K562 (cell line): ENCODE results near the gene TMC8. TPM values are rescaled to one million over a fixed set of nuclear protein-coding genes. Genes with fewer than 3 reads are reported as not detected.

ENCODE experiments used
- ATF6 ChIP-seq: sonication (generic); formaldehyde crosslinking; IDR thresholded peaks from 2 replicates; pipeline ENCODE4 v1.4.0; 2020; ENCODE audit warnings: mild to moderate bottlenecking, missing genetic modification reagents
- CBX2 ChIP-seq: fragments of 200-600 bp; sonication (generic); IDR thresholded peaks from one replicate; pipeline ENCODE4 v1.6.1; 2012; ENCODE audit warnings: mild to moderate bottlenecking, low read length, inconsistent platforms; ENCODE audit not compliant: insufficient read depth, poor library complexity, severe bottlenecking
- GABPA ChIP-seq: fragments of 200-800 bp; sonication (Bioruptor generic); conservative IDR thresholded peaks from 2 replicates; pipeline ENCODE4 v1.6.1; 2016; ENCODE audit warnings: low read depth, missing genetic modification characterization, missing compliant biosample characterization
- HDAC1 ChIP-seq, 2 experiments: fragments of 450-650 bp; IDR thresholded peaks; 2 replicates each; pipeline ENCODE4 v1.6.1; 2016 to 2017; ENCODE audit warnings: inconsistent platforms in 1 of 2, mild to moderate bottlenecking in 1 of 2, moderate library complexity in 1 of 2
- HNRNPL ChIP-seq: fragments of 200-400 bp; formaldehyde crosslinking; IDR thresholded peaks from 2 replicates; pipeline ENCODE4 v1.6.1; 2017; ENCODE audit warnings: low read depth, mild to moderate bottlenecking, low read length
- JUND ChIP-seq, 2 experiments: IDR thresholded peaks; 2 replicates in 1 of 2; 3 replicates in 1 of 2; pipeline ENCODE4 v1.6.1; 2011; ENCODE audit warnings: borderline replicate concordance in 2 of 2, low read depth in 2 of 2, low read length in 2 of 2, improper control_type of control experiment in 1 of 2, missing biosample characterization in 1 of 2, missing genetic modification characterization in 1 of 2, missing genetic modification reagents in 1 of 2
- MXI1 ChIP-seq: IDR thresholded peaks from 2 replicates; pipeline ENCODE4 v1.6.1; 2011; ENCODE audit warnings: low read depth, mild to moderate bottlenecking, improper control_type of control experiment, low read length
- NFE2L1 ChIP-seq: fragments of 450-650 bp; IDR thresholded peaks from 2 replicates; pipeline ENCODE4 v1.6.1; 2016; ENCODE audit warnings: missing genetic modification characterization, low read depth, mild to moderate bottlenecking, missing compliant biosample characterization, moderate library complexity, borderline replicate concordance
- PBX2 ChIP-seq, 2 experiments: IDR thresholded peaks in 1 of 2; conservative IDR thresholded peaks in 1 of 2; 2 replicates each; pipeline ENCODE4 v1.6.1; 2016; ENCODE audit warnings: low read depth in 2 of 2, mild to moderate bottlenecking in 1 of 2, missing compliant biosample characterization in 1 of 2, missing genetic modification characterization in 1 of 2, moderate library complexity in 1 of 2
- PKNOX1 ChIP-seq: fragments of 450-650 bp; IDR thresholded peaks from 2 replicates; pipeline ENCODE4 v1.6.1; 2016
- RBM22 ChIP-seq: fragments of 200-400 bp; formaldehyde crosslinking; IDR thresholded peaks from 2 replicates; pipeline ENCODE4 v1.6.1; 2018; ENCODE audit warnings: low read length, low read depth; ENCODE audit not compliant: poor library complexity, severe bottlenecking
- ZFPM2 ChIP-seq: fragments of 250-450 bp; sonication (Bioruptor Pico); IDR thresholded peaks from 2 replicates; pipeline ENCODE4 v1.5.1; 2022; ENCODE audit warnings: mild to moderate bottlenecking
- ZFX ChIP-seq: sonication (generic); formaldehyde crosslinking; IDR thresholded peaks from 2 replicates; pipeline ENCODE4 v1.8.0; 2022; ENCODE audit warnings: mild to moderate bottlenecking, missing genetic modification reagents, moderate library complexity
- ZNF592 ChIP-seq: fragments of 450-650 bp; IDR thresholded peaks from 2 replicates; pipeline ENCODE4 v1.6.1; 2017; ENCODE audit warnings: antibody characterized with exemption, mild to moderate bottlenecking
- polyA plus RNA-seq, 8 experiments: library from polyadenylated mRNA; depleted of rRNA in 4 of 8; stranded (reverse) in 5 of 8; unstranded in 3 of 8; fragments of >200 nt; fragmentation: Nextera tagmentation in 2 of 8; fragmentation: Illumina TruSeq in 1 of 8; extraction: Ambion mirVana in 2 of 8; extraction: Trizol in 1 of 8; gene quantifications; 2 replicates each; pipeline versions ENCODE4 v1.2.1 to v1.2.3, GENCODE V29; 2011 to 2014; ENCODE audit warnings: inconsistent platforms in 1 of 8, missing spikeins in 1 of 8
- total RNA-seq, 7 experiments: library from RNA; depleted of rRNA in 6 of 7; stranded (reverse); fragments of >200 nt in 6 of 7; fragmentation: Illumina TruSeq in 2 of 7; extraction: Trizol in 2 of 7; gene quantifications; 2 replicates each; pipeline versions ENCODE4 v1.2.1 to v1.2.3, GENCODE V29; 2011 to 2021; ENCODE audit warnings: low replicate concordance in 1 of 7

TMC8 gene
- total and polyA plus RNA-seq, 9 of the 15 experiments (the other 6 are each of a cell fraction or from before 2014, with no cell fraction given) = 0.13 to 10.9 (median 2.8) TPM

GRCh38 chr17:78168903-78169793 is 38.6 kb downstream of the TMC8 start (continued):
- no peak for TF ChIP-seq PBX2 (CRISPR knock-in tag; IDR thresholded peaks at IDR 0.05; ENCODE audit: low read depth)
- TF ChIP-seq PBX2 (tag; conservative IDR thresholded peaks at IDR 0.05; ENCODE audit: low read depth) = no peak
- TF ChIP-seq ZNF592 = no peak
- TF ChIP-seq MXI1 = 0 out of 2 replicates have a peak, but pooled peaks have one; percentile 25
- no peak for TF ChIP-seq JUND (IDR thresholded peaks at IDR 0.05; ENCODE audit: borderline replicate concordance, low read depth, low read length)
- no peak for TF ChIP-seq JUND (tag; IDR thresholded peaks at IDR 0.05; ENCODE audit: borderline replicate concordance, low read depth, low read length)
- TF ChIP-seq ZFX = no peak
- TF ChIP-seq CBX2 = no peak
- TF ChIP-seq NFE2L1 (tag) = no peak
- TF ChIP-seq PKNOX1 = peak; percentile 67
- TF ChIP-seq HNRNPL = 0 out of 2 replicates have a peak, but pooled peaks have one; percentile 55
- no peak for TF ChIP-seq ATF6 (CRISPR knock-in tag)
- TF ChIP-seq HDAC1 (IDR thresholded peaks at IDR 0.05) = peak in 1 of 2 experiments; percentile 68; a peak in 2 of 4 replicates
- TF ChIP-seq ZFPM2 (CRISPR knock-in tag) = no peak
- TF ChIP-seq RBM22 = peak; percentile 49
- no peak for TF ChIP-seq GABPA (tag)
